OCI-LY7 (cell line): ENCODE data around the gene BHLHE40. TPM values are rescaled to one million over a fixed set of nuclear protein-coding genes. Genes with fewer than 3 reads are reported as not detected.

Source experiments
- BruUV-seq: library from RNA; stranded (reverse); fragments of 400-500 nt; replicated peaks from 2 replicates; lab custom pipeline; 2021; lab: Mats Ljungman, UMichigan
- CTCF ChIA-PET: fragments of 300-600 bp; sonication (Branson Sonifier 250); formaldehyde crosslinking; loops from one replicate; lab custom pipeline; 2022; ENCODE audit warnings: antibody characterized with exemption; ENCODE audit not compliant: unreplicated experiment; lab: Charles Lee
- POLR2A ChIA-PET: fragments of 300-600 bp; sonication (Branson Sonifier 250); formaldehyde crosslinking; loops from one replicate; lab custom pipeline; 2022; ENCODE audit warnings: antibody characterized with exemption; lab: Charles Lee
- DNase-seq: peaks from one replicate; pipeline ENCODE4 v3.0.0-alpha.2; 2015; ENCODE audit warnings: low spot score
- H2AFZ ChIP-seq: fragments of 200-600 bp; sonication (generic), shearing (Covaris generic); 2 replicates; pipeline ENCODE4 v1.6.1; 2014; ENCODE audit warnings: mild to moderate bottlenecking, antibody characterized with exemption, low read length, moderate library complexity
- H3K27ac ChIP-seq: fragments of 200-600 bp; sonication (generic); 2 replicates; pipeline ENCODE4 v1.5.1; 2014; ENCODE audit warnings: mixed run types, low read depth, mild to moderate bottlenecking, moderate library complexity, low read length, inconsistent platforms; ENCODE audit not compliant: poor library complexity, severe bottlenecking
- H3K36me3 ChIP-seq: fragments of 200-600 bp; sonication (generic); 2 replicates; pipeline ENCODE4 v1.6.1; 2014; ENCODE audit warnings: mild to moderate bottlenecking, antibody characterized with exemption, low read length, moderate library complexity, mixed read lengths; ENCODE audit not compliant: insufficient read depth
- H3K4me1 ChIP-seq: fragments of 200-600 bp; sonication (generic); 2 replicates; pipeline ENCODE4 v1.5.1; 2014; ENCODE audit warnings: mild to moderate bottlenecking, low read length; ENCODE audit not compliant: insufficient read depth, poor library complexity, severe bottlenecking
- H3K4me2 ChIP-seq: fragments of 200-600 bp; sonication (generic); 2 replicates; pipeline ENCODE4 v1.6.1; 2014; ENCODE audit warnings: mild to moderate bottlenecking, low read length
- H3K4me3 ChIP-seq: fragments of 200-600 bp; sonication (generic); 2 replicates; pipeline ENCODE4 v1.5.1; 2014; ENCODE audit warnings: mild to moderate bottlenecking, low read depth, low read length; ENCODE audit not compliant: poor library complexity, severe bottlenecking
- H3K79me2 ChIP-seq: fragments of 200-600 bp; sonication (generic); 2 replicates; pipeline ENCODE4 v1.6.1; 2016; ENCODE audit warnings: low read depth, mild to moderate bottlenecking, low read length, moderate library complexity, mixed read lengths; ENCODE audit not compliant: insufficient read depth
- H3K9me2 ChIP-seq: fragments of 200-600 bp; sonication (generic); 2 replicates; pipeline ENCODE4 v1.6.1; 2016; ENCODE audit warnings: mild to moderate bottlenecking, low read length, mixed read lengths; ENCODE audit not compliant: insufficient read depth
- H3K9me3 ChIP-seq: fragments of 200-600 bp; sonication (generic); 2 replicates; pipeline ENCODE4 v1.6.1; 2014; ENCODE audit warnings: mild to moderate bottlenecking, mixed run types, low read length, mixed read lengths
- H4K20me1 ChIP-seq: fragments of 200-600 bp; sonication (generic); 2 replicates; pipeline ENCODE4 v1.6.1; 2014; ENCODE audit warnings: mild to moderate bottlenecking, antibody characterized with exemption, low read length, moderate library complexity, mixed read lengths; ENCODE audit not compliant: insufficient read depth
- CTCF ChIP-seq: fragments of 200-600 bp; sonication (generic); conservative IDR thresholded peaks from 2 replicates; pipeline ENCODE4 v1.5.1; 2014; ENCODE audit warnings: mild to moderate bottlenecking, antibody characterized with exemption, low read length, moderate library complexity, mixed read lengths
- EZH2phosphoT487 ChIP-seq: fragments of 200-600 bp; sonication (generic); IDR thresholded peaks from 2 replicates; pipeline ENCODE4 v1.6.1; 2018; ENCODE audit warnings: low read depth, borderline replicate concordance, mild to moderate bottlenecking, mixed run types, antibody characterized with exemption, low read length, moderate library complexity, mixed read lengths
- intact Hi-C: fragments of 100-400 bp; cut with micrococcal nuclease; formaldehyde crosslinking; loops from one replicate; pipeline ENCODE4 v1.10.0; 2022; ENCODE audit not compliant: unreplicated experiment
- total RNA-seq, 2 experiments: library from RNA; depleted of rRNA in 1 of 2; stranded (reverse); fragments of >200 nt in 1 of 2; shearing (Covaris generic) in 1 of 2; gene quantifications; 2 replicates each; pipeline ENCODE4 v1.2.3, GENCODE V29; 2014 to 2022

BHLHE40 gene
- total RNA-seq, 2 experiments from 2014 or later = 0.11 to 0.35 TPM

- no peak for DNase-seq
- no peak for TF ChIP-seq CTCF
- no peak for TF ChIP-seq EZH2phosphoT487
- Histone ChIP-seq H3K9me3 (no peaks in the 10 kb centered on the region), H2AFZ (no peak overlapping the region), H3K36me3 (no peaks in the 10 kb centered on the region), H3K9me2 (no peaks in the 10 kb centered on the region), H3K4me3 (no peak overlapping the region), H4K20me1 (no peaks in the 10 kb centered on the region), H3K4me2 (no peak overlapping the region), H3K4me1 (no peaks in the 10 kb centered on the region), H3K79me2 (no peaks in the 10 kb centered on the region), H3K27ac (no peak overlapping the region)
- ChIA-PET CTCF (no interaction called here), POLR2A (interaction anchor here (0.6 to 1.9 kb wide), 3 partner anchors 9 to 555 kb away, joined by 3 to 7 read pairs (median 4); no protein-coding TSS in a partner anchor)
- intact Hi-C loops = no loop called here
- no TSS peak for BruUV-seq
Observed at GRCh38 chr3:4993276-4994143, 14.3 kb downstream of the BHLHE40 start.

GRCh38 chr3:4994144-4994730 is 15.0 kb downstream of the BHLHE40 start:
- ChIA-PET CTCF (no interaction called here), POLR2A (interaction anchor here (0.9 to 1.9 kb wide), 2 partner anchors 10 to 14 kb away, joined by 3 to 7 read pairs; no protein-coding TSS in a partner anchor)
- H4K20me1 ChIP-seq = no peaks in the 10 kb centered on the region
- H2AFZ ChIP-seq = no peak overlapping the region
- H3K9me3 ChIP-seq = no peaks in the 10 kb centered on the region
- H3K4me1 ChIP-seq = no peaks in the 10 kb centered on the region
- H3K27ac ChIP-seq = no peak overlapping the region
- H3K36me3 ChIP-seq = no peaks in the 10 kb centered on the region
- H3K4me2 ChIP-seq = no peak overlapping the region
- no peak overlapping the region for H3K4me3 ChIP-seq
- DNase-seq = no peak
- H3K9me2 ChIP-seq = no peaks in the 10 kb centered on the region
- no peak for TF ChIP-seq EZH2phosphoT487
- TF ChIP-seq CTCF = no peak
- BruUV-seq = no TSS peak
- no peaks in the 10 kb centered on the region for H3K79me2 ChIP-seq
- intact Hi-C loops = no loop called here
